ENCODE measurements around the gene WLS.
A peak's percentile ranks its signal among the peaks of the same experiment; 100 is the strongest.

WLS gene

GRCh38 chr1:68225781-68226180, 6.5 kb downstream of the WLS start:
- no peak for DNase-seq

GRCh38 chr1:68223687-68224086, 8.6 kb downstream of the WLS start:
- DNase-seq, result no peak

GRCh38 chr1:68221980-68222373, 10.3 kb downstream of the WLS start:
- DNase-seq, result no peak

GRCh38 chr1:68221001-68221979, 11.0 kb downstream of the WLS start:
- DNase-seq, result no peak

- no peak for DNase-seq
Observed at GRCh38 chr1:68220420-68220819, 11.9 kb downstream of the WLS start.

- DNase-seq, result no peak
Observed at GRCh38 chr1:68218490-68218889, 13.8 kb downstream of the WLS start.

- DNase-seq, result no peak
Observed at GRCh38 chr1:68217618-68218017, 14.7 kb downstream of the WLS start.

GRCh38 chr1:68217060-68217554, 15.2 kb downstream of the WLS start:
- peak; percentile 59 for DNase-seq

GRCh38 chr1:68216089-68216772, 16.1 kb downstream of the WLS start:
- no peak for DNase-seq

GRCh38 chr1:68213843-68214242, 18.5 kb downstream of the WLS start:
- DNase-seq, result no peak

- no peak for DNase-seq
Observed at GRCh38 chr1:68211761-68212380, 20.5 kb downstream of the WLS start.

GRCh38 chr1:68210829-68211228, 21.5 kb downstream of the WLS start:
- DNase-seq, result no peak

GRCh38 chr1:68210027-68210426, 22.3 kb downstream of the WLS start:
- DNase-seq, result no peak

- no peak for DNase-seq
Observed at GRCh38 chr1:68206848-68207689, 25.3 kb downstream of the WLS start.

GRCh38 chr1:68205794-68206358, 26.4 kb downstream of the WLS start:
- no peak for DNase-seq

- DNase-seq, result no peak
Observed at GRCh38 chr1:68204977-68205630, 27.2 kb downstream of the WLS start.

- no peak for DNase-seq
Observed at GRCh38 chr1:68202239-68202832, 30.0 kb downstream of the WLS start.

- no peak for DNase-seq
Observed at GRCh38 chr1:68201546-68202238, 30.6 kb downstream of the WLS start.

- no peak for DNase-seq
Observed at GRCh38 chr1:68199603-68200002, 32.7 kb downstream of the WLS start.

- no peak for DNase-seq
Observed at GRCh38 chr1:68198752-68199151, 33.6 kb downstream of the WLS start.

- no peak for DNase-seq
Observed at GRCh38 chr1:68197891-68198290, 34.4 kb downstream of the WLS start.
